A375 (cell line): ENCODE results near the gene SOX12. TPM values are rescaled to one million over a fixed set of nuclear protein-coding genes. Genes with fewer than 3 reads are reported as not detected.

ENCODE experiments used
- total RNA-seq: library from RNA; depleted of rRNA; stranded (reverse); fragments of >200 nt; shearing (Covaris generic); gene quantifications from 2 replicates; pipeline ENCODE4 v1.2.3, GENCODE V29; 2014; rRNA removed

The SOX12 gene
- 6.9 and 7.7 TPM in 2 replicates for total RNA-seq

GRCh38 chr20:325045-325888 is at the start of gene SOX12:
Gene SOX12 (plus strand): TSS chr20:325552. CDS start chr20:325925, 373 bp downstream.

GRCh38 chr20:290084-290831 is 35.1 kb upstream of the SOX12 start, which contains the start of gene C20orf96:
Gene C20orf96 (minus strand): TSS chr20:290750. CDS start chr20:290610, 140 bp downstream.

GRCh38 chr20:297098-297924 is 28.0 kb upstream of the SOX12 start, which contains the start of gene ZCCHC3:
Gene ZCCHC3 (plus strand): TSS chr20:297570. CDS start chr20:297587, 17 bp downstream.

GRCh38 chr20:346640-347316 is 21.4 kb downstream of the SOX12 start, which contains the start of gene NRSN2:
Gene NRSN2 (plus strand): TSS chr20:347111. CDS start chr20:349644, 2,533 bp downstream.

Other genes starting within 250 kb of the SOX12 start
- not detected in 2 replicates for gene DEFB125, start 237.9 kb upstream of the SOX12 start, total RNA-seq
- not detected in 2 replicates for gene DEFB126, start 183.0 kb upstream of the SOX12 start, total RNA-seq
- not detected in 2 replicates for gene DEFB127, start 168.1 kb upstream of the SOX12 start, total RNA-seq
- not detected in 2 replicates for gene DEFB128, start 135.8 kb upstream of the SOX12 start, total RNA-seq
- gene DEFB129, start 98.3 kb upstream of the SOX12 start, total RNA-seq = not detected in 2 replicates
- not detected in 2 replicates for gene DEFB132, start 67.8 kb upstream of the SOX12 start, total RNA-seq
- 1.1 and 1.9 TPM in 2 replicates for gene C20orf96, start 34.8 kb upstream of the SOX12 start, total RNA-seq
- 28.0 and 28.7 TPM in 2 replicates for gene ZCCHC3, start 28.0 kb upstream of the SOX12 start, total RNA-seq
- gene NRSN2, start 21.6 kb downstream of the SOX12 start, total RNA-seq = 60.3 and 73.3 TPM in 2 replicates
- gene TRIB3, start 55.2 kb downstream of the SOX12 start, total RNA-seq = 290 and 400 TPM in 2 replicates
- 138 and 161 TPM in 2 replicates for gene RBCK1, start 82.7 kb downstream of the SOX12 start, total RNA-seq
- 21.8 and 26.3 TPM in 2 replicates for gene TBC1D20, start 137.0 kb downstream of the SOX12 start, total RNA-seq
- 137 and 178 TPM in 2 replicates for gene CSNK2A1, start 218.2 kb downstream of the SOX12 start, total RNA-seq